ENCODE measurements around the gene LCE6A. TPM values are rescaled to one million over a fixed set of nuclear protein-coding genes. Genes with fewer than 3 reads are reported as not detected.

The LCE6A gene
- total RNA-seq, 4 donors from 2014 or later = not detected

GRCh38 chr1:152806576-152806975 is 36.1 kb upstream of the LCE6A start, which contains the start of gene LCE1C:
Gene LCE1C (minus strand): TSS chr1:152806651. CDS start chr1:152805478, 1,173 bp downstream.
- DNase-seq = no peak
- no peak within 1 kb of the TSS for H3K27ac ChIP-seq
- in situ Hi-C loops (cut with MboI; ENCODE audit: low pct_ligation_motif_present in 1 of 4, low pct_unique_long_range_greater_than_20kb in 1 of 4, low sequenced_read_pairs in 3 of 4) = no loop called here
- TF ChIP-seq, protein P1, sequence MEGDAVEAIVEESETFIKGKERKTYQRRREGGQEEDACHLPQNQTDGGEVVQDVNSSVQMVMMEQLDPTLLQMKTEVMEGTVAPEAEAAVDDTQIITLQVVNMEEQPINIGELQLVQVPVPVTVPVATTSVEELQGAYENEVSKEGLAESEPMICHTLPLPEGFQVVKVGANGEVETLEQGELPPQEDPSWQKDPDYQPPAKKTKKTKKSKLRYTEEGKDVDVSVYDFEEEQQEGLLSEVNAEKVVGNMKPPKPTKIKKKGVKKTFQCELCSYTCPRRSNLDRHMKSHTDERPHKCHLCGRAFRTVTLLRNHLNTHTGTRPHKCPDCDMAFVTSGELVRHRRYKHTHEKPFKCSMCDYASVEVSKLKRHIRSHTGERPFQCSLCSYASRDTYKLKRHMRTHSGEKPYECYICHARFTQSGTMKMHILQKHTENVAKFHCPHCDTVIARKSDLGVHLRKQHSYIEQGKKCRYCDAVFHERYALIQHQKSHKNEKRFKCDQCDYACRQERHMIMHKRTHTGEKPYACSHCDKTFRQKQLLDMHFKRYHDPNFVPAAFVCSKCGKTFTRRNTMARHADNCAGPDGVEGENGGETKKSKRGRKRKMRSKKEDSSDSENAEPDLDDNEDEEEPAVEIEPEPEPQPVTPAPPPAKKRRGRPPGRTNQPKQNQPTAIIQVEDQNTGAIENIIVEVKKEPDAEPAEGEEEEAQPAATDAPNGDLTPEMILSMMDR (IDR thresholded peaks at IDR 0.05) = no peak
- no peak for TF ChIP-seq POLR2A (IDR thresholded peaks at IDR 0.05)
- no peak for TF ChIP-seq EP300 (IDR thresholded peaks at IDR 0.05; ENCODE audit: low read depth)
- TF ChIP-seq POLR2AphosphoS5 (IDR thresholded peaks at IDR 0.05) = no peak
- 53% methylated on average over 3 of the region's 3 CpGs; no CpG with 5 or more reads in 1 of the 2 donors for WGBS, 2 donors (ENCODE audit: low coverage in 1 of 2)
- no peaks in the 10 kb centered on the region for H3K36me3 ChIP-seq
- no peak within 1 kb of the TSS for H3K4me3 ChIP-seq
- H3K27me3 ChIP-seq = no peaks in the 10 kb centered on the region
- no peaks in the 10 kb centered on the region for H3K4me1 ChIP-seq
- intact Hi-C loops (cut with DNase I; ENCODE audit: low total_unique reads) = no loop called here
- no peaks in the 10 kb centered on the region for H3K9me3 ChIP-seq

- TF ChIP-seq POLR2A (IDR thresholded peaks at IDR 0.05) (no peak), EP300 (IDR thresholded peaks at IDR 0.05; ENCODE audit: low read depth) (no peak), POLR2AphosphoS5 (IDR thresholded peaks at IDR 0.05) (no peak)
- TF ChIP-seq, protein P1 (IDR thresholded peaks at IDR 0.05) = no peak
- in situ Hi-C loops (cut with MboI; ENCODE audit: low pct_ligation_motif_present in 1 of 4, low pct_unique_long_range_greater_than_20kb in 1 of 4, low sequenced_read_pairs in 3 of 4) (no loop called here), intact Hi-C loops (cut with DNase I; ENCODE audit: low total_unique reads) (no loop called here)
- Histone ChIP-seq H3K36me3 (no peaks in the 10 kb centered on the region), H3K9me3 (no peaks in the 10 kb centered on the region), H3K4me1 (no peaks in the 10 kb centered on the region), H3K4me3 (no peak overlapping the region), H3K27me3 (no peaks in the 10 kb centered on the region), H3K27ac (no peak overlapping the region)
- no peak for DNase-seq
- 78% methylated on average over 2 of the region's 2 CpGs; no CpG with 5 or more reads in 1 of the 2 donors for WGBS, 2 donors (ENCODE audit: low coverage in 1 of 2)
Observed at GRCh38 chr1:152811050-152811449, 31.6 kb upstream of the LCE6A start.

- TF ChIP-seq POLR2A (IDR thresholded peaks at IDR 0.05) (no peak), EP300 (IDR thresholded peaks at IDR 0.05; ENCODE audit: low read depth) (no peak), POLR2AphosphoS5 (IDR thresholded peaks at IDR 0.05) (no peak)
- TF ChIP-seq, protein P1 (IDR thresholded peaks at IDR 0.05) = no peak
- no peak for DNase-seq
- H3K36me3 ChIP-seq = no peaks in the 10 kb centered on the region
- H3K9me3 ChIP-seq = no peaks in the 10 kb centered on the region
- in situ Hi-C loops (cut with MboI; ENCODE audit: low pct_ligation_motif_present in 1 of 4, low pct_unique_long_range_greater_than_20kb in 1 of 4, low sequenced_read_pairs in 3 of 4) (no loop called here), intact Hi-C loops (cut with DNase I; ENCODE audit: low total_unique reads) (no loop called here)
- no peaks in the 10 kb centered on the region for H3K27me3 ChIP-seq
- H3K27ac ChIP-seq = no peak within 1 kb of the TSS
- H3K4me1 ChIP-seq = no peaks in the 10 kb centered on the region
- H3K4me3 ChIP-seq = no peak within 1 kb of the TSS
- 80 to 94% methylated on average over 2 of the region's 2 CpGs for WGBS, 2 donors (ENCODE audit: low coverage in 1 of 2)
Observed at GRCh38 chr1:152811671-152812070, 31.0 kb upstream of the LCE6A start, which contains the start of gene LCE1B. Gene LCE1B (plus strand): TSS chr1:152811971. CDS start chr1:152812447, 476 bp downstream.

- Histone ChIP-seq H3K4me3 (no peak overlapping the region), H3K36me3 (no peaks in the 10 kb centered on the region), H3K4me1 (no peaks in the 10 kb centered on the region), H3K27me3 (no peaks in the 10 kb centered on the region), H3K9me3 (no peaks in the 10 kb centered on the region), H3K27ac (no peak overlapping the region)
- no peak for DNase-seq
- WGBS, 2 donors (ENCODE audit: low coverage in 1 of 2) = 76 to 94% methylated on average over 5 to 6 of the region's 6 CpGs
- intact Hi-C loops (cut with DNase I; ENCODE audit: low total_unique reads) (no loop called here), in situ Hi-C loops (cut with MboI; ENCODE audit: low pct_ligation_motif_present in 1 of 4, low pct_unique_long_range_greater_than_20kb in 1 of 4, low sequenced_read_pairs in 3 of 4) (no loop called here)
- TF ChIP-seq POLR2AphosphoS5 (IDR thresholded peaks at IDR 0.05) = no peak
- no peak for TF ChIP-seq EP300 (IDR thresholded peaks at IDR 0.05; ENCODE audit: low read depth)
- TF ChIP-seq POLR2A (IDR thresholded peaks at IDR 0.05) = no peak
- TF ChIP-seq, protein P1 (IDR thresholded peaks at IDR 0.05) = no peak
Observed at GRCh38 chr1:152817309-152817708, 25.3 kb upstream of the LCE6A start.
